Stimulated activated CD4-positive, alpha-beta T cell treated with anti-CD3 and anti-CD28 coated beads, Interleukin-2, amount 100 ng/mL, for 24 hours (primary cell): ENCODE measurements around the gene ANKRD36.
"Not testable (repeated sequence)": the region's sequence is repeated elsewhere in the genome, so short reads cannot be mapped to it uniquely, and the experiment has no call there.

ENCODE experiments used
- DNase-seq, 2 donors: peaks; one replicate each; pipeline ENCODE4 v3.0.0-alpha.2; 2020

ANKRD36 gene

GRCh38 chr2:97129090-97129489 lies 16.1 kb downstream of the ANKRD36 start:
- DNase-seq: not testable (repeated sequence)

- not testable (repeated sequence) for DNase-seq
Measured at GRCh38 chr2:97144016-97144415, 31.1 kb downstream of the ANKRD36 start.

GRCh38 chr2:97166548-97166947 lies 53.6 kb downstream of the ANKRD36 start:
- DNase-seq: not testable (repeated sequence)

DNA sequence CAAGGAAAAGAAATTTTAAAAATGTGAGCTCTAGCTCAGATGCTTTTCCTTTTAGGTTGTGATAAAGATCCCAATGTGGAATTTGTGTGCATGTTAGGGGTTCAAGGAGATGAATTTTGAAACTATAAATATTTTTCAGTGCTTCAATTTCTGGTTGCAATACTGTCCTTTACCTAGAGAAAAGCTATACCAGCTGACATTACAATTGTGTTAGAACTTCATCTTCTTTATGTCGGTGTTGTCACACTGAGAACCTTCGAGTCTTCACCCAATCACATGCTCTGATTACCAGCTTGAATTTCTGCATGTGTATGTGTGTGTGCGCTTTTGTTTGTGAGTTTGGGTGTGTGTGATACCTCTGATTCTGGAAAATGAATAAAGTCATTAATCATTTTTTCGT lies 55.0 kb downstream of the ANKRD36 start:
- not testable (repeated sequence) for DNase-seq

GRCh38 chr2:97168583-97168982 lies 55.6 kb downstream of the ANKRD36 start:
- DNase-seq: not testable (repeated sequence)

- DNase-seq: not testable (repeated sequence)
Measured at GRCh38 chr2:97180391-97180790, 67.4 kb downstream of the ANKRD36 start.

DNA sequence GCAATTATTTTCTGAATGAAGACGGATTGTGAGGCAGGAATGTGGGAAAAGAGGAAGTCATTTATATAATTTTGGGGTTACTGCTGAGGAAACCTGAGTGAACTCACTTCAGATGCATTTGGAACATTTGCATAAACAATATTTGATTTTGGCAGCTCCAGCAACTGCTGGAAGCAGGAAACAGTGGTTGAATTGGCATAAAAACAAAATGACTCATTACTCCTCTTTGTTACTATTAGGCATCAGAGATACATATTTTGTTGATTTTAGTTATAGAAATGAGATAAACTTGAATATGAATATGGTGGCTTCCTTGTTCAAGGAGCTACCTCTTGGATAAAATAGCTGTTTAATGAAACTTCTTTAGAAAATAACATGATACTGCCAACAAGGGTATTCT lies 82.4 kb downstream of the ANKRD36 start:
- DNase-seq: not testable (repeated sequence)

GRCh38 chr2:97197251-97197650 lies 84.3 kb downstream of the ANKRD36 start:
- not testable (repeated sequence) for DNase-seq

- not testable (repeated sequence) for DNase-seq
Measured at GRCh38 chr2:97200887-97201286, 87.9 kb downstream of the ANKRD36 start.

DNA sequence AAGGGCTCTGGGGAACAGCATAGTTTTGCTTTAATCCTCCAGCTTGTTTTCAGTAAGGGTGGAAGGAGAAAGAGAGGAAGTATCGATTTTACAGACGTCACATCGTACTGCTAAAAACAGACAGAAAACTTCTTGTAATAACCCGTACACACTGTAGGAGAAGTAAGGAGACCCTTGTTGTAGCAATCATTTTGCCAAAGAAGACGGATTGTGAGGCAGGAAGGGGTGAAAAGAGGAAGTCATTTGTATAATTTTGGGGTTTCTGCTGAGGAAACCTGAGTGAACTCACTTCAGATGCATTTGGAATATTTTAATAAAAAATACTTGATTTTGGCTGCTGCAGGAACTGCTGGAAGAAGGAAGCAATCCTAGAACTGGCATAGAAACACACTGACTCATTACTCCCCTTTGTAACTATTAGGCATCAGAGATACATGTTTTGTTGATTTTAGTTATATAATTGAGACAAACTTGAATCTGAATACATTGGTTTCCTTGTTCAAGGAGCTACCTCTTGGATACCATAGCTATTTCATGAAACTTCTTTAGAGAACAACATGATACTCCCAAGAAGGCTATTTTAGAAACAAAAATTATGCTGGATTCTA lies 89.8 kb downstream of the ANKRD36 start:
- not testable (repeated sequence) for DNase-seq

- DNase-seq: no peak
Measured at GRCh38 chr2:97210325-97210724, 97.4 kb downstream of the ANKRD36 start.

DNA sequence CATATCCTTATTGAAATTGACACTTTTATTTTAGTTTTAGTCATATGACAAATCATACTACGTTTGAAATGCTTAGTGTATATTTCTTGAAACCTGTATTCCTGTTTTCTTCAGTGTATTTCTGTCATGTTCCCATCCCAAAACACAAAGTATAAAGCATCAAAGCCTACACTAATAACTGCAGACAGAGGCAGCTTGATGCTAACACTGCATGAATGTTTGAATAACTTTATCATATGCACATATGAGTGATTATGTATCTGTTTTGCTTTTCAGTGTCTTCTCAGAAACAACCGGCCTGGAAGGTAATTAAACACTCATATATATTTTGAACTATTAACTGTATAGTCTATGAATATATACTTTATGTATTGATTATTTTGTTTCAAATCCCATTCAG lies 102.1 kb downstream of the ANKRD36 start:
- DNase-seq: not testable (repeated sequence)

DNA sequence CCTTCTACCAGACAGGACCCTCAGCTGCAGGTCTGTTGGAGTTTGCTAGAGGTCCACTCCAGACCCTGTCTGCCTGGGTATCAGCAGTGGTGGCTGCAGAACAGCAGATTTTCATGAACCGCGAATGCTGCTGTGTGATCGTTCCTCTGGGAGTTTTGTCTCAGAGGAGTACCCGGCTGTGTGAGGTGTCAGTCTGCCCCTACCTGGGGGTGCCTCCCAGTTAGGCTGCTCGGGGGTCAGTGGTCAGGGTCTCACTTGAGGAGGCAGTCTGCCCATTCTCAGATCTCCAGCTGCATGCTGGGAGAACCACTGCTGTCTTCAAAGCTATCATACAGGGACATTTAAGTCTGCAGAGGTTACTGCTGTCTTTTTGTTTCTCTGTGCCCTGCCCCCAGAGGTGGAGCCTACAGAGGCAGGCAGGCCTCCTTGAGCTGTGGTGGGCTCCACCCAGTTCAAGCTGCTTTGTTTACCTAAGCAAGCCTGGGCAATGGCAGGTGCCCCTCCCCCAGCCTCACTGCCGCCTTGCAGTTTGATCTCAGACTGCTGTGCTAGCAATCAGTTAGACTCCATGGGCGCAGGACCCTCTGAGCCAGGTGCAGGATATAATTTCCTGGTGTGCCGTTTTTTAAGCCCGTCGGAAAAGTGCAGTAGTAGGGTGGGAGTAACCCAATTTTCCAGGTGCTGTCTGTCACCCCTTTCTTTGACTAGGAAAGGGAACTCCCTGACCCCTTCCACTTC lies 118.1 kb downstream of the ANKRD36 start:
- DNase-seq: not testable (repeated sequence)

GRCh38 chr2:97232981-97233380 lies 120.0 kb downstream of the ANKRD36 start:
- DNase-seq: not testable (repeated sequence)

DNA sequence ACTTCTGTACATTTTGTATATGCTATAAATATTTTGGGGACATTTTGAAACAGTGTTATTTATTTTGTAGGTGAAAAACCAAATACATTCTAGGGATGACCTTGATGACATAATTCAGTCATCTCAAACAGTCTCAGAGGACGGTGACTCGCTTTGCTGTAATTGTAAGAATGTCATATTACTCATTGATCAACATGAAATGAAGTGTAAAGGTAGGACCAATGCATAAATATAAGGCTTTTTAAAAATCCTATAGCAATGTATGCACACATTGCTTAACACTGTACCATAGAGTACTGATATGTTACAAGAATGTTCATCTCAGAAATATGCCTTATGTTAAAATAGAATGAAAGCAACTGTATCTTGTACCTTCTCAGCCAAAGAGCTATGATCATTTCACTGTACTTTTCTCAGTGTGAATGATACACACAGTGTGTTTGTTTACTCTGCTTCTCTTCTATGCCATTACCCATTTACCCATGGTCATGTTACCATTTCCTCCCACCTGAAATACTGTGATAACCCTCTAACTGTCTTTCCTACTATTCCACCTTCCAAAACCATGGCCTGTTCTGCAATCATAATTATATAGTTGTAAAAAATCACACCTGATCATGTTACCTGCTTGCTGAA lies 120.8 kb downstream of the ANKRD36 start:
- not testable (repeated sequence) for DNase-seq

DNA sequence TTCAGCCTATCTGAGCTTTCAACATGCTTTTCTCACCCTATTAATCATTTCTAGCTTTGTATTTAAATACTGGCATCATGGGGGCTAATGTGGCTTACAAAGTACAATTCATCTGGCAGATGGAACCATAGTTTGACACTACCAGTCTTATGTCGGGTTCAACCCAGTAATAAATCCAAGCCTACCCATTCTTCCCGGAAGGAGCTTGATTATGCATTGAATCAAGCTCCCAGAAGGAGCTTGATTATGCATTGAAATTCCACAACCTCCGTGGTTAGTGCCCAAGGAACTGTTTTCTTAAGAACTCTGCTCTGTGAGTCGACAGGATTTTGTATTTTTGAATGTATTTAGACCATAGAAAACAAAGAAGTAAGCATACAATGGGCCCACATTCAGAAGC lies 148.2 kb downstream of the ANKRD36 start:
- not testable (repeated sequence) for DNase-seq

DNA sequence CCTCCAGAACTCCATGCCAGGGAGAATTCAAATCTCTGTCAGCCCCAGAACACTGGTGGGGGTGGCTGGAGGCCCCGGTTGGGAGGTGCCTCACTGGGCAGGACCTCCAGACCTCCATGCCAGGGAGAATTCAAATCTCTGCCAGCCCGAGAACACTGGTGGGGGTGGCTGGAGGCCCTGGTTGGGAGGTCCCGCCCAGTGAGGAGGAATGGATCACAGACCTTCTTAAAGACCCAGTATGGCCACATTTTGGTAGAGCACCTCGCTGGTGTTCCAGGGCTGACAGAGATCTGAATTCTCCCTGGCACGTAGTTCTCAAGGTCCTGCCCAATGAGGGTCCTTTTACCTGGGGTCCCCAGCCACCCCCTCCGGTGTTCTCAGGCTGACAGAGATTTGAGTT lies 153.5 kb downstream of the ANKRD36 start:
- DNase-seq: not testable (repeated sequence)

- DNase-seq: peak; percentile 2 to 16
Measured at GRCh38 chr2:97267411-97268074, 154.6 kb downstream of the ANKRD36 start.

DNA sequence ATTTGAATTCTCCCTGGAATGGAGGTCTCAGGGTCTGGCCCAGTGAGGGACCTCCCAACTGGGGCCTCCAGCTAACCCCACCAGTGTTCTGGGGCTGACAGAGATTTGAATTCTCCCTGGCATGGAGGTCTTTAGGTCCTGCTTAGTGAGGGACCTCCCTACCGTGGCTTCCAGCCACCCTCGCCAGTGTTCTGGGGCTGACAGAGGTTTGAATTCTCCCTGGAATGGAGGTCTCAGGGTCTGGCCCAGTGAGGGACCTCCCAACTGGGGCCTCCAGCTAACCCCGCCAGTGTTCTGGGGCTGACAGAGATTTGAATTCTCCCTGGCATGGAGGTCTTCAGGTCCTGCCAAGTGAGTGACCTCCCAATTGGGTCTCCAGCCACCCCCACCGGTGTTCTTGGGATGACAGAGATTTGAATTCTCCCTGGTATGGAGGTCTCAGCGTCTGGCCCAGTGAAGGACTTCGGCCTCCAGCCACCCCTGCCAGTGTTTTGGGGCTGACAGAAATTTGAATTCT lies 155.2 kb downstream of the ANKRD36 start:
- DNase-seq: not testable (repeated sequence)

DNA sequence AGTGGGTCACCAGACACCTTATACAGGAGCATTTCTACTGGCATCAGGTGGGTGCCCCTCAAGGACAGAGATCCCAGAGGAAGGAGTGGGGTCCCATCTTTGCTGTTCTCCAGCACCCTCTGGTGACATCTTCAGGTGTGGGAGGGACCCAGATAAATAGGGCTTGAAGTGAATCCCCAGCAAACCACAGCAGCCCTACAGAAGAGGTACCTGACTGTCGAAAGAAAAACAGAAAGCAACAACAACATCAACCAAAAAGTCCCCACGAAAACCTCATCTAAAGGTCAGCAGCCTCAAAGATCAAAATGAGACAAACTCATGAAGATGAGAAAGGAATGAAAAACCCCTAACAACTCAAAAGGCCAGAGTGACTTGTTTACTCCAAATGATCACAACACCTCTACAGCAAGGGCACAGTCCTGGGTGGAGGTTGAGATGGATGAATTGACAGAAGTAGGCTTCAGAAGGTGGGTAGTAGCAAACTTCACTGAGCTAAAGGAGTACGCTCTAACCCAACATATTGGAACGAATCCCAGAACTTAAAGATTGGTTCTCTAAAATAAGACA lies 163.4 kb downstream of the ANKRD36 start:
- not testable (repeated sequence) for DNase-seq

DNA sequence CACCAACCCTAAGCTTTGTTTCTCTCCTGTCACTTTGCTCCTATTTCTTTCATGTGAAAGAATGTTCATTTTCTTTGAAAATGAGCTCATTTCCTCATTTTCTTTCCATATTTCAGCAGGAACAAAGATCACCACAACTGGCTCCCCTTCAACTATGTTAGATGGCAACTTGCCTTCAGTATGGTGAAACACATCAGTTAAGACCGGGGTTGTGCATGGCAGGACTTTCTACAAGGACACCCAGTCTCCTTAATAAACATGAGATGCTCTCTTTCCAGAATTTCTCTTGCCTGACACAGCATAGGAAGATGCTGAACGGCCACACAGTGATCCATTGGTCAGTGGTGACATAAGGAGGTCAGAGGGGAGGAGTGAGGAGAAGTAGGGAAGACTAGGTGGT lies 172.2 kb downstream of the ANKRD36 start:
- DNase-seq: not testable (repeated sequence)

DNA sequence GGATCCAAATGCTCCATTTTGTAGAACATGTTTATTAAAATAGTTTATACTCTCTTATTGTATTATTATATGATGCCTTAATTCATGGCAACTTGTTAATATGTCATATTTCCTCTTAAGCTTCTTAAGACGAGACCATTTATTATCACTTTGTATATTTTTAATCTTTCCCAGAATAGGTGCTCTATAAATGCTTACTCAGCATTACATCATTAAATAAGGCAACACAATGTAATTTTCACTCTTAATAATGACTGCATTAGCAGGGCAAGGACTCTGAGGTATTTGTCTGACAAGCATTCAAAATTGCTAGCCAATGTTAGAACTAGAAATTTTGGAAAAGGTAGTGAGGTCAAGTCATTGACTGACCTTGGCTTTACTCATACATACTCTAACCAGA lies 180.7 kb downstream of the ANKRD36 start:
- DNase-seq: not testable (repeated sequence)
